Astrocyte of the spinal cord (primary cell): ENCODE measurements around the gene NPAS2.
A peak's percentile ranks its signal among the peaks of the same experiment; 100 is the strongest.

ENCODE experiments used
- DNase-seq: peaks from one replicate; pipeline ENCODE4 v3.0.0; 2011; ENCODE audit warnings: low read depth, low spot score
- H3K4me3 ChIP-seq: 2 replicates; pipeline ENCODE4 v1.5.1; 2011; ENCODE audit warnings: low read depth, mild to moderate bottlenecking, low read length, moderate library complexity
- CTCF ChIP-seq: IDR thresholded peaks from 2 replicates; pipeline ENCODE4 v1.5.1; 2012; ENCODE audit warnings: low read depth, mild to moderate bottlenecking, low read length, inconsistent platforms
- in situ Hi-C: cut with HindIII; loops from 2 replicates; pipeline ENCODE4 v1.10.0; 2017; ENCODE audit warnings: low sequenced_read_pairs

The NPAS2 gene

GRCh38 chr2:100919316-100919715 lies 99.4 kb downstream of the NPAS2 start:
- TF ChIP-seq CTCF, result peak; percentile 65
- in situ Hi-C loops, result no loop called here
- no peak for DNase-seq
- no peak overlapping the region for H3K4me3 ChIP-seq

- no peak overlapping the region for H3K4me3 ChIP-seq
- no peak for DNase-seq
- in situ Hi-C loops, result no loop called here
- no peak for TF ChIP-seq CTCF
These were observed 101.8 kb downstream of the NPAS2 start for GRCh38 chr2:100921685-100922161.

GRCh38 chr2:100923461-100924060 lies 103.6 kb downstream of the NPAS2 start:
- TF ChIP-seq CTCF, result no peak
- no peak for DNase-seq
- in situ Hi-C loops, result no loop called here
- H3K4me3 ChIP-seq, result no peak overlapping the region

- DNase-seq, result no peak
- H3K4me3 ChIP-seq, result no peak overlapping the region
- no peak for TF ChIP-seq CTCF
- in situ Hi-C loops, result no loop called here
These were observed 104.2 kb downstream of the NPAS2 start for GRCh38 chr2:100924122-100924519.

- DNase-seq, result peak; percentile 85
- TF ChIP-seq CTCF, result no peak
- in situ Hi-C loops, result no loop called here
- no peak overlapping the region for H3K4me3 ChIP-seq
These were observed 104.8 kb downstream of the NPAS2 start for GRCh38 chr2:100924520-100925451.

GRCh38 chr2:100928235-100928634 lies 108.3 kb downstream of the NPAS2 start:
- no peak for DNase-seq
- no peak overlapping the region for H3K4me3 ChIP-seq
- no peak for TF ChIP-seq CTCF
- in situ Hi-C loops, result no loop called here
